ENCODE results near the gene BMPER. TPM values are rescaled to one million over a fixed set of nuclear protein-coding genes. Genes with fewer than 3 reads are reported as not detected.
"Not testable (repeated sequence)": the region's sequence is repeated elsewhere in the genome, so short reads cannot be mapped to it uniquely, and the experiment has no call there.

BMPER gene
- total RNA-seq, 4 donors from 2014 or later, result 1.0 to 12.4 (median 6.1) TPM

GRCh38 chr7:34168013-34168412 lies 262.7 kb downstream of the BMPER start:
- Histone ChIP-seq H3K27ac (no peak overlapping the region), H3K4me1 (no peaks in the 10 kb centered on the region), H3K27me3 (no peaks in the 10 kb centered on the region), H3K4me3 (no peak overlapping the region), H3K9me3 (no peaks in the 10 kb centered on the region), H3K36me3 (no peaks in the 10 kb centered on the region)
- no peak for TF ChIP-seq POLR2A (IDR thresholded peaks at IDR 0.05)
- TF ChIP-seq CTCF (IDR thresholded peaks at IDR 0.05), result no peak
- no peak for DNase-seq
- intact Hi-C loops (cut with DNase I; ENCODE audit: low total_unique reads), result no loop called here

DNA sequence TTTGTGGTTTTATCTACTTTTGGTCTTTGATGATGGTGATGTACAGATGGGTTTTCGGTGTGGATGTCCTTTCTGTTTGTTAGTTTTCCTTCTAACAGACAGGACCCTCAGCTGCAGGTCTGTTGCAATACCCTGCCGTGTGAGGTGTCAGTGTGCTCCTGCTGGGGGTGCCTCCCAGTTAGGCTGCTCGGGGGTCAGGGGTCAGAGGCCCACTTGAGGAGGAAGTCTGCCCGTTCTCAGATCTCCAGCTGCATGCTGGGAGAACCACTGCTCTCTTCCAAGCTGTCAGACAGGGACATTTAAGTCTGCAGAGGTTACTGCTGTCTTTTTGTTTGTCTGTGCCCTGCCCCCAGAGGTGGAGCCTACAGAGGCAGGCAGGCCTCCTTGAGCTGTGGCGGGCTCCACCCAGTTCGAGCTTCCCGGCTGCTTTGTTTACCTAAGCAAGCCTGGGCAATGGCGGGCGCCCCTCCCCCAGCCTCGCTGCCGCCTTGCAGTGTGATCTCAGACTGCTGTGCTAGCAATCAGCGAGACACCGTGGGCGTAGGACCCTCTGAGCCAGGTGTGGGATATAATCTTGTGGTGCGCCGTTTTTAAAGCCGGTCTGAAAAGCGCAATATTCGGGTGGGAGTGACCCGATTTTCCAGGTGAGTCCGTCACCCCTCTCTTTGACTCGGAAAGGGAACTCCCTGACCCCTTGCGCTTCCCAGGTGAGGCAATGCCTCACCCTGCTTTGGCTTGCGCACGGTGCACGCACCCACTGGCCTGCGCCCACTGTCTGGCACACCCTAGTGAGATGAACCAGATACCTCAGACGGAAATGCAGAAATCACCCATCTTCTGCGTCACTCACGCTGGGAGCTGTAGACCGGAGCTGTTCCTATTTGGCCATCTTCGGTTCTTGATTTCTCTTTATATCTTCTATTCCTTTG lies 269.6 kb downstream of the BMPER start:
- intact Hi-C loops (cut with DNase I; ENCODE audit: low total_unique reads), result not testable (repeated sequence)

GRCh38 chr7:34175837-34176236 lies 270.5 kb downstream of the BMPER start:
- peaks cover 0 to 4% of the 10 kb centered on the region in 2 donors for H3K9me3 ChIP-seq
- no peaks in the 10 kb centered on the region for H3K36me3 ChIP-seq
- H3K27ac ChIP-seq, result no peak overlapping the region
- no peak for DNase-seq
- H3K27me3 ChIP-seq, result no peaks in the 10 kb centered on the region
- intact Hi-C loops (cut with DNase I; ENCODE audit: low total_unique reads), result no loop called here
- H3K4me1 ChIP-seq, result no peaks in the 10 kb centered on the region
- H3K4me3 ChIP-seq, result no peak overlapping the region
- TF ChIP-seq POLR2A (IDR thresholded peaks at IDR 0.05) (no peak), CTCF (IDR thresholded peaks at IDR 0.05) (no peak)

More for the DNA sequence above, 269.6 kb downstream of the BMPER start:
- H3K4me1 ChIP-seq, H3K9me3 ChIP-seq, H3K36me3 ChIP-seq, DNase-seq, H3K4me3 ChIP-seq, H3K27ac ChIP-seq, H3K27me3 ChIP-seq: not testable (repeated sequence)

GRCh38 chr7:34177476-34177875 lies 272.1 kb downstream of the BMPER start:
- peaks cover 0 to 4% of the 10 kb centered on the region in 2 donors for H3K9me3 ChIP-seq
- DNase-seq, result no peak
- H3K4me1 ChIP-seq, result no peaks in the 10 kb centered on the region
- intact Hi-C loops (cut with DNase I; ENCODE audit: low total_unique reads), result no loop called here
- H3K36me3 ChIP-seq, result no peaks in the 10 kb centered on the region
- H3K27me3 ChIP-seq, result no peaks in the 10 kb centered on the region
- H3K27ac ChIP-seq, result no peak overlapping the region
- no peak overlapping the region for H3K4me3 ChIP-seq
- TF ChIP-seq CTCF (IDR thresholded peaks at IDR 0.05), result no peak
- TF ChIP-seq POLR2A (IDR thresholded peaks at IDR 0.05), result no peak

DNA sequence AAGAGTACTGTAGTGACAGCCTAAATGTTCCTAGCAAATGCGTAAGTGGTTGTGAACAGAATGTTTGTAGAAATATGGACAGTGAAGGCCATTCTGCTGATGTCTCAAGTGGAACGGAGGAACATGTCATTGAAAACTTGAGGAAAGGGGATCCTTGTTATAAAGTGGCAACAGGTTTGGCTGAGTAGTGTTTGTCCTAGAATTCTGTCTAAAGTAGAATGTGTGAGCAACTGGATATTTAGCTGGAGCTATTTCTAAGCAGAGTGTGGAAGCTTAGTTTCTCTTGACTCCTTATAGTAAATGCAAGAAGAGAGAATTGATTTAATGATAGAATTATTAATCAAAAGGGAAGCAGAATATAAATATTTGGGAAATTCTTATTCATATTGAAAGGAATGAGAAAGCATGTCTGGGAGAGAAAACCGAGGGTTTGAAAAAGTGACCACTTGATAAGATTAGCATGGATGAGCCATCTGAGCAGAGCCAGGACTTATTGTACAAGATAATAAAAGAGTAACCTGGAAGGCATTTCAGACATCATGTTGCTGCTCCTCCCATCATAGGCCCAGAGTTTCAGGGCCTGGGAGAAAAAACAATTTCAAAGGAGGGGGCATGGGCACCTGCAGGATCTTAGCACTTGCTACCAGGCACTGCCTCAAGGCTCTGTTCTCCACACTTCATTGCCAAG lies 276.1 kb downstream of the BMPER start:
- H3K27ac ChIP-seq, result no peak overlapping the region
- intact Hi-C loops (cut with DNase I; ENCODE audit: low total_unique reads), result no loop called here
- DNase-seq, result no peak

More for the DNA sequence above, 276.1 kb downstream of the BMPER start:
- Histone ChIP-seq H3K4me1 (no peaks in the 10 kb centered on the region), H3K9me3 (no peaks in the 10 kb centered on the region), H3K27me3 (no peaks in the 10 kb centered on the region), H3K36me3 (no peaks in the 10 kb centered on the region), H3K4me3 (no peak overlapping the region)
- TF ChIP-seq POLR2A (IDR thresholded peaks at IDR 0.05) (no peak), CTCF (IDR thresholded peaks at IDR 0.05) (no peak)

Measured in uterus (tissue), 4 donors.